Fibroblast of lung (primary cell): ENCODE measurements around the gene PGGHG. TPM values are rescaled to one million over a fixed set of nuclear protein-coding genes. Genes with fewer than 3 reads are reported as not detected.
"Not testable (repeated sequence)": the region's sequence is repeated elsewhere in the genome, so short reads cannot be mapped to it uniquely, and the experiment has no call there.

ENCODE experiments used
- DNase-seq, 2 donors: peaks; one replicate each; pipeline versions ENCODE4 v3.0.0 to v3.0.0-alpha.2; 2010; ENCODE audit warnings: low read depth in 2 of 2
- H2AFZ ChIP-seq: 2 replicates; pipeline ENCODE4 v1.5.1; 2012; ENCODE audit warnings: low read length, control low read depth, inconsistent platforms
- H3K27ac ChIP-seq: 2 replicates; pipeline ENCODE4 v1.5.1; 2011; ENCODE audit warnings: low read length, control low read depth; ENCODE audit not compliant: insufficient read depth
- H3K27me3 ChIP-seq: 2 replicates; pipeline ENCODE4 v1.5.1; 2011; ENCODE audit warnings: mild to moderate bottlenecking, low read length; ENCODE audit not compliant: control insufficient read depth, insufficient read depth
- H3K36me3 ChIP-seq: 2 replicates; pipeline ENCODE4 v1.5.1; 2011; ENCODE audit warnings: low read length; ENCODE audit not compliant: control insufficient read depth, insufficient read depth
- H3K4me1 ChIP-seq: 2 replicates; pipeline ENCODE4 v1.5.1; 2011; ENCODE audit warnings: low read length; ENCODE audit not compliant: control insufficient read depth, insufficient read depth; ENCODE audit errors: extremely low read depth
- H3K4me2 ChIP-seq: 2 replicates; pipeline ENCODE4 v1.5.1; 2011; ENCODE audit warnings: low read length, control low read depth; ENCODE audit not compliant: insufficient read depth; ENCODE audit errors: extremely low read depth
- H3K4me3 ChIP-seq, 4 experiments: fragments of 200-600 bp in 1 of 4; sonication (generic) in 1 of 4; replicated peaks in 1 of 4; 2 replicates each; pipeline ENCODE4 v1.5.1; 2011 to 2016; ENCODE audit warnings: low read length in 4 of 4, low read depth in 3 of 4, mild to moderate bottlenecking in 3 of 4, control low read depth in 2 of 4, inconsistent platforms in 1 of 4, mixed read lengths in 1 of 4; ENCODE audit not compliant: insufficient read depth in 1 of 4; ENCODE audit errors: control extremely low read depth in 1 of 4
- H3K79me2 ChIP-seq: 2 replicates; pipeline ENCODE4 v1.5.1; 2012; ENCODE audit warnings: mild to moderate bottlenecking, low read length, inconsistent platforms; ENCODE audit not compliant: control insufficient read depth, insufficient read depth
- H3K9ac ChIP-seq: 2 replicates; pipeline ENCODE4 v1.5.1; 2011; ENCODE audit warnings: mild to moderate bottlenecking, low read length, control low read depth; ENCODE audit not compliant: insufficient read depth
- H3K9me3 ChIP-seq: 2 replicates; pipeline ENCODE4 v1.5.1; 2012; ENCODE audit warnings: low read depth, low read length; ENCODE audit not compliant: control insufficient read depth, insufficient read depth
- H4K20me1 ChIP-seq: 2 replicates; pipeline ENCODE4 v1.5.1; 2011; ENCODE audit warnings: low read length; ENCODE audit not compliant: control insufficient read depth, insufficient read depth; ENCODE audit errors: extremely low read depth
- polyA plus RNA-seq, 2 donors: library from polyadenylated mRNA; depleted of rRNA in 1 of 2; stranded (reverse) in 1 of 2; unstranded in 1 of 2; fragments of >200 nt; gene quantifications; 2 replicates each; pipeline ENCODE4 v1.2.1, GENCODE V29; 2011 to 2012; ENCODE audit warnings: missing spikeins in 1 of 2
- total RNA-seq: library from RNA; depleted of rRNA; stranded (reverse); fragments of >200 nt; gene quantifications from 2 replicates; pipeline ENCODE4 v1.2.1, GENCODE V29; 2014
- TF ChIP-seq, protein P1 (sequence below), 2 donors: IDR thresholded peaks in 1 of 2; conservative IDR thresholded peaks in 1 of 2; 1 replicate in 1 of 2; 2 replicates in 1 of 2; pipeline ENCODE4 v1.5.1; 2011 to 2012; ENCODE audit warnings: low read length in 2 of 2, control low read depth in 1 of 2, inconsistent platforms in 1 of 2, low read depth in 1 of 2, mild to moderate bottlenecking in 1 of 2

PGGHG gene
- total and polyA plus RNA-seq, 2 donors (not counting 1 experiment from before 2014, with no cell fraction given) = 4.6 to 8.4 TPM

DNA sequence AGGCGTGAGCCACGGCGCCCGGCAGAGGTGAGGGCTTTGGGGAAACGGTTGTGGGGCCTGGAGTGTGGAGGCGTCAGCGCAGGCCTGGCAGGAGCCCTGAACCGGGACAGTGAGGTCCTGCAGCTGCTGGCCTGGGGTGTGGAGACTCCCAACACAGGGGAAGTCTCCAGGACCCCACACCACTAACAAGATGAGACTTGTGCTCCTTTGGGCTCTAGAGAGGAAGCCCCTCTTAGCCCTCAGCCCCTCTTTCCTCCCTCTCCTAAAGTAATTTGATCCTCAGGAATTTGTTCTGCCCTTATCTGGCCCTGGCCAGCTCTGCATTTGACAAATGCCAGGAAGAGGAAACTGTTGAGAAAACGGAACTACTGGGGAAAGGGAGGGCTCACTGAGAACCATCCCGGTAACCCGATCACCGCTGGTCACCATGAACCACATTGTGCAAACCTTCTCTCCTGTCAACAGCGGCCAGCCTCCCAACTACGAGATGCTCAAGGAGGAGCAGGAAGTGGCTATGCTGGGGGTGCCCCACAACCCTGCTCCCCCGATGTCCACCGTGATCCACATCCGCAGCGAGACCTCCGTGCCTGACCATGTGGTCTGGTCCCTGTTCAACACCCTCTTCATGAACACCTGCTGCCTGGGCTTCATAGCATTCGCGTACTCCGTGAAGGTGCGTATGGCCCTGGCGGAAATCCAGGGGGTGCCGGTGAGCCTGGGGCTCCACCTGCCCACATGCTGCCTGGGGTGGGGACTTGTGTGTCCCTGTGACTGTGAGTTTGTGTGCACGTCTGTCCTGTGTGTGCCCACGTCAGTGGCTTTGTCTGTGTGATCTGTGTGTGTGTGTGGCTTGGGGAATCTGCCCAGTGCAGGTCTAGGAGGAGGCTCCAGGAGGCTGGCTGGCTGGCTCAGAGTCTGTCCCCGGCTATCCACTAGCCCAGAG, 19.1 kb downstream of the PGGHG start, which contains the start of gene IFITM2:
TSS of gene IFITM2 (plus strand) at position 51 of the 943 bp plus-strand sequence. CDS start at position 428, 377 bp downstream.
- Histone ChIP-seq H3K9ac (peak within 1 kb of the TSS; percentile 65), H2AFZ (peak within 1 kb of the TSS; percentile 41), H3K4me2 (peak within 1 kb of the TSS; percentile 71), H3K4me3 (peak within 1 kb of the TSS; percentile 55 to 80 (median 72)), H3K27ac (peak within 1 kb of the TSS; percentile 86), H3K79me2 (peaks cover 19% of the 10 kb centered on the region)
- TF ChIP-seq, protein P1, sequence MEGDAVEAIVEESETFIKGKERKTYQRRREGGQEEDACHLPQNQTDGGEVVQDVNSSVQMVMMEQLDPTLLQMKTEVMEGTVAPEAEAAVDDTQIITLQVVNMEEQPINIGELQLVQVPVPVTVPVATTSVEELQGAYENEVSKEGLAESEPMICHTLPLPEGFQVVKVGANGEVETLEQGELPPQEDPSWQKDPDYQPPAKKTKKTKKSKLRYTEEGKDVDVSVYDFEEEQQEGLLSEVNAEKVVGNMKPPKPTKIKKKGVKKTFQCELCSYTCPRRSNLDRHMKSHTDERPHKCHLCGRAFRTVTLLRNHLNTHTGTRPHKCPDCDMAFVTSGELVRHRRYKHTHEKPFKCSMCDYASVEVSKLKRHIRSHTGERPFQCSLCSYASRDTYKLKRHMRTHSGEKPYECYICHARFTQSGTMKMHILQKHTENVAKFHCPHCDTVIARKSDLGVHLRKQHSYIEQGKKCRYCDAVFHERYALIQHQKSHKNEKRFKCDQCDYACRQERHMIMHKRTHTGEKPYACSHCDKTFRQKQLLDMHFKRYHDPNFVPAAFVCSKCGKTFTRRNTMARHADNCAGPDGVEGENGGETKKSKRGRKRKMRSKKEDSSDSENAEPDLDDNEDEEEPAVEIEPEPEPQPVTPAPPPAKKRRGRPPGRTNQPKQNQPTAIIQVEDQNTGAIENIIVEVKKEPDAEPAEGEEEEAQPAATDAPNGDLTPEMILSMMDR (conservative IDR thresholded peaks at IDR 0.05 in 1 of 2, IDR thresholded peaks at IDR 0.05 in 1 of 2; ENCODE audit: low read depth in 1 of 2, low read length in 2 of 2) = peak in 1 of 2 donors; percentile 5
- H3K4me1 ChIP-seq, H3K36me3 ChIP-seq, H4K20me1 ChIP-seq, H3K27me3 ChIP-seq, H3K9me3 ChIP-seq: not testable (repeated sequence)
- peak; percentile 78 to 94 for DNase-seq

GRCh38 chr11:308740-309665, 20.1 kb downstream of the PGGHG start:
- H3K27ac ChIP-seq = peak overlapping the region; percentile 33
- DNase-seq = not testable (repeated sequence)

DNA sequence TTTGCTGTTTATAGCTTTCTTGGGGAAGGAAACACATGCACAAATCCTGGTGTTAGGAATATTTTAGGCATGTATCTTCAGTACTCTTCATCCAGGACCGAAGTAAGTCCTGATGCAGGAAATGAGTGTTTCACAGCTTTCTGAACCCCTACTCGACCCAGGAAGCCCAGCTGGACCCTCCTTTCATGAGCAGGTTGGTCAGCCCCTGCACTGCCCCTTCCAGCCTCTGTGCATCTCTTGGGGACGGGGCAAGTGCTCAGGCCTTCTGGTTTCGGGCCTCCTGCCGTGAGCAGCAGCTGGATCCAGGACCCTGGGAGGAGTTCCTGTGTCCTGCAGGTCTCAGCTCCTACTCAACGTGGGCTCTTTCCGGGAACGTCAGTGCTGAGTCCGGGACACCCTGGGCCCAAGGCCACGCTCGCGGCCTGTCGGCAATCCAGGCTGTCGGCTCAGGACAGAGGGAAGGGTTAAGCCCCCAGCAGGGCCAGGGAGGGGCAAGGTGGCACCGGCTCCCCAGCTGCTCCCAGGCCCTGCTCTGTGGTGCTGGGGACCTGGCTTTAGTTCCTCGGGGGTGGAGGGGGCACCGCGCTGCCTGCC, 21.1 kb downstream of the PGGHG start:
- peak overlapping the region; percentile 92 for H3K4me2 ChIP-seq
- H3K9ac ChIP-seq = peak overlapping the region; percentile 50
- H3K9me3 ChIP-seq, H3K27me3 ChIP-seq, H4K20me1 ChIP-seq, H2AFZ ChIP-seq, DNase-seq, H3K36me3 ChIP-seq: not testable (repeated sequence)
- H3K4me3 ChIP-seq = peak overlapping the region; percentile 27 to 72 (median 60)
- H3K4me1 ChIP-seq = peaks cover 10% of the 10 kb centered on the region
- peak overlapping the region; percentile 33 for H3K27ac ChIP-seq
- peaks cover 19% of the 10 kb centered on the region for H3K79me2 ChIP-seq

More at GRCh38 chr11:308740-309665, 20.1 kb downstream of the PGGHG start:
- Histone ChIP-seq H3K4me2 (peak overlapping the region; percentile 92), H3K4me3 (peak overlapping the region; percentile 27 to 72 (median 60)), H3K79me2 (peaks cover 19% of the 10 kb centered on the region), H3K4me1 (peaks cover 10% of the 10 kb centered on the region), H3K9ac (peak overlapping the region; percentile 51)
- not testable (repeated sequence) for H4K20me1 ChIP-seq, H3K27me3 ChIP-seq, H2AFZ ChIP-seq, H3K36me3 ChIP-seq, H3K9me3 ChIP-seq

DNA sequence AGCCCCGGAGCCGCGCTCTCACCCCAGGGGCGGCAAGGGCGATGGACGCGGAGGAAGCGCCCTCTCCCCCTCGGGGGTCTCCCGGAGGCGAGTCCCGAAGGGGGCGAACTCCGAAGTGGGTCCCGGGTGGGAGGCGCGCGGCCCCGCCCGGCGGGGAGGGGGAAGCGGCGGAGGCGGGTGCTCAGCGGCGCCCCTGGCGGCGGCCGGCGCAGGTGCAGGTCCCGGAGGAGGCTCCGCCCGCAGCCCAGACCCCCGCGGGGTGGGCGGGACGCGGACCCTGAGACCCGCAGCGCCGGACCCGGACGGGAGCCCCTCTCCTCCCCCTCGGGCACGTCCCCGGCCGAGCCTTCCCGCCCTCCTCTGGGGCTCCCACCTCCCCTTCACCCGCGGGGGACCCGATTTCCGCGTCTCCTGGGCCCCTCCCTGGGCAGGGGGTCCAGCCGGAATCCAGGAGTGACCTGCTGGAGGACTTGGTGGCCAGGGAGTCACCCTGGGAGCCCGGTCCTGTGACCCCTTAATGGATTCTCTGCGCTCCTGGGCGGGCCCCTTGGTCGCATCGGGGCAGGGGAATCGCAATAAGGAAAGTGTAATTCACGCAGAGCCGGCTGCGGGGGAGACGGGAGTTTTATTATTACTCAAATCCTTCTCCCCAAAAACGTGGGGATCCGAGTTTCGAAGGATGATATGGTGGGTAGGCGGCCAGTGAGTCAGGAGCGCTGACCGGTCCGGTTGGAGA, 22.3 kb downstream of the PGGHG start:
- H2AFZ ChIP-seq, H3K9me3 ChIP-seq, H4K20me1 ChIP-seq, DNase-seq, H3K27ac ChIP-seq, H3K36me3 ChIP-seq, H3K27me3 ChIP-seq: not testable (repeated sequence)
- Histone ChIP-seq H3K4me1 (peaks cover 10% of the 10 kb centered on the region), H3K4me2 (peak overlapping the region; percentile 48), H3K9ac (peak overlapping the region; percentile 53), H3K79me2 (peaks cover 19% of the 10 kb centered on the region), H3K4me3 (peak overlapping the region in 2 of 4 experiments; percentile 26 to 35)
